H9 (cell line): ENCODE results near the gene C9orf43. TPM values are rescaled to one million over a fixed set of nuclear protein-coding genes. Genes with fewer than 3 reads are reported as not detected.

ENCODE experiments used
- DNase-seq: peaks from one replicate; pipeline ENCODE4 v3.0.0-alpha.2; 2017
- H2AFZ ChIP-seq: one replicate; pipeline ENCODE4 v1.6.1; 2013; ENCODE audit warnings: mild to moderate bottlenecking, low read length, control low read depth, moderate library complexity
- H2AK5ac ChIP-seq: 2 replicates; pipeline ENCODE4 v1.6.1; 2013; ENCODE audit warnings: low read length, control low read depth, mixed read lengths; ENCODE audit not compliant: insufficient read length
- H2BK120ac ChIP-seq: one replicate; pipeline ENCODE4 v1.6.1; 2013; ENCODE audit warnings: low read depth, mild to moderate bottlenecking, low read length, control low read depth, inconsistent platforms; ENCODE audit not compliant: poor library complexity, severe bottlenecking
- H2BK12ac ChIP-seq: 2 replicates; pipeline ENCODE4 v1.6.1; 2013; ENCODE audit warnings: low read length, control low read depth, mixed read lengths, low read depth; ENCODE audit not compliant: insufficient read length
- H2BK15ac ChIP-seq: 2 replicates; pipeline ENCODE4 v1.6.1; 2013; ENCODE audit warnings: low read depth, low read length, control low read depth
- H2BK20ac ChIP-seq: one replicate; pipeline ENCODE4 v1.6.1; 2013; ENCODE audit warnings: low read depth, mild to moderate bottlenecking, low read length, control low read depth, inconsistent platforms; ENCODE audit not compliant: poor library complexity, severe bottlenecking
- H2BK5ac ChIP-seq: 2 replicates; pipeline ENCODE4 v1.6.1; 2013; ENCODE audit warnings: low read length, control low read depth, mixed read lengths; ENCODE audit not compliant: insufficient read length
- H3K14ac ChIP-seq: 2 replicates; pipeline ENCODE4 v1.6.1; 2013; ENCODE audit warnings: low read length, control low read depth; ENCODE audit not compliant: insufficient read depth
- H3K18ac ChIP-seq: 2 replicates; pipeline ENCODE4 v1.6.1; 2013; ENCODE audit warnings: low read depth, mild to moderate bottlenecking, mixed read lengths, low read length, control low read depth; ENCODE audit not compliant: insufficient read length
- H3K23ac ChIP-seq: 2 replicates; pipeline ENCODE4 v1.6.1; 2013; ENCODE audit warnings: low read length, control low read depth, mixed read lengths, low read depth; ENCODE audit not compliant: insufficient read length
- H3K23me2 ChIP-seq: 2 replicates; pipeline ENCODE4 v1.6.1; 2013; ENCODE audit warnings: low read depth, mild to moderate bottlenecking, mixed read lengths, low read length, control low read depth; ENCODE audit not compliant: insufficient read length, poor library complexity, severe bottlenecking
- H3K27ac ChIP-seq: 2 replicates; pipeline ENCODE4 v1.5.1; 2013; ENCODE audit warnings: low read length, control low read depth, mixed read lengths, low read depth; ENCODE audit not compliant: insufficient read length
- H3K27me3 ChIP-seq: 2 replicates; pipeline ENCODE4 v1.6.1; 2013; ENCODE audit warnings: low read length, control low read depth, inconsistent platforms; ENCODE audit not compliant: insufficient read depth
- H3K4ac ChIP-seq: 2 replicates; pipeline ENCODE4 v1.6.1; 2013; ENCODE audit warnings: low read depth, mild to moderate bottlenecking, control low read depth, inconsistent platforms, low read length, moderate library complexity
- H3K4me1 ChIP-seq: 2 replicates; pipeline ENCODE4 v1.6.1; 2013; ENCODE audit warnings: low read length, control low read depth, inconsistent platforms; ENCODE audit not compliant: insufficient read depth
- H3K4me2 ChIP-seq: 2 replicates; pipeline ENCODE4 v1.6.1; 2013; ENCODE audit warnings: low read length, control low read depth, mixed read lengths; ENCODE audit not compliant: insufficient read length, insufficient read depth
- H3K56ac ChIP-seq: 2 replicates; pipeline ENCODE4 v1.6.1; 2013; ENCODE audit warnings: low read depth, mild to moderate bottlenecking, mixed read lengths, low read length, control low read depth; ENCODE audit not compliant: insufficient read length
- H3K79me1 ChIP-seq: 2 replicates; pipeline ENCODE4 v1.6.1; 2013; ENCODE audit warnings: low read depth, mild to moderate bottlenecking, moderate library complexity, low read length, control low read depth, inconsistent platforms; ENCODE audit not compliant: insufficient read depth, poor library complexity, severe bottlenecking
- H3K79me2 ChIP-seq: 2 replicates; pipeline ENCODE4 v1.6.1; 2013; ENCODE audit warnings: low read length, control low read depth, inconsistent platforms; ENCODE audit not compliant: insufficient read depth
- H3K9ac ChIP-seq: 2 replicates; pipeline ENCODE4 v1.6.1; 2013; ENCODE audit warnings: low read length, control low read depth, mixed read lengths; ENCODE audit not compliant: insufficient read length; ENCODE audit errors: extremely low read depth
- H3K9me3 ChIP-seq: one replicate; pipeline ENCODE4 v1.6.1; 2013; ENCODE audit warnings: low read depth, low read length, inconsistent platforms; ENCODE audit not compliant: control insufficient read depth
- H3T11ph ChIP-seq: one replicate; pipeline ENCODE4 v1.6.1; 2013; ENCODE audit warnings: mild to moderate bottlenecking, low read length, control low read depth, inconsistent platforms
- H4K20me1 ChIP-seq: one replicate; pipeline ENCODE4 v1.6.1; 2013; ENCODE audit not compliant: control insufficient read depth, insufficient read length, insufficient read depth
- H4K5ac ChIP-seq: 2 replicates; pipeline ENCODE4 v1.6.1; 2013; ENCODE audit warnings: low read depth, mild to moderate bottlenecking, mixed read lengths, low read length, control low read depth; ENCODE audit not compliant: insufficient read length
- H4K8ac ChIP-seq: replicated peaks from 2 replicates; pipeline ENCODE4 v1.6.1; 2013; ENCODE audit warnings: low read length, control low read depth, mixed read lengths, low read depth; ENCODE audit not compliant: insufficient read length
- H4K91ac ChIP-seq: 2 replicates; pipeline ENCODE4 v1.6.1; 2013; ENCODE audit warnings: low read depth, mild to moderate bottlenecking, moderate library complexity, mixed read lengths, low read length, control low read depth; ENCODE audit not compliant: insufficient read length
- H3K27ac Mint-ChIP-seq, 3 experiments: 2 replicates in 2 of 3; 3 replicates in 1 of 3; pipeline ENCODE4 v1.8.0; 2020 to 2021; ENCODE audit warnings: mixed read lengths in 3 of 3, mild to moderate bottlenecking in 1 of 3, moderate library complexity in 1 of 3
- H3K27me3 Mint-ChIP-seq: 2 replicates; pipeline ENCODE4 v1.8.0; 2021; ENCODE audit warnings: low read depth, mild to moderate bottlenecking, moderate library complexity, mixed read lengths
- H3K36me3 Mint-ChIP-seq, 3 experiments: 2 replicates in 2 of 3; 3 replicates in 1 of 3; pipeline ENCODE4 v1.8.0; 2020 to 2021; ENCODE audit warnings: low read depth in 3 of 3, mixed read lengths in 3 of 3; ENCODE audit not compliant: insufficient read depth in 1 of 3
- H3K4me1 Mint-ChIP-seq, 2 experiments: 2 replicates each; pipeline ENCODE4 v1.8.0; 2020; ENCODE audit warnings: mixed read lengths in 2 of 2
- H3K4me3 Mint-ChIP-seq, 2 experiments: 2 replicates in 1 of 2; 3 replicates in 1 of 2; pipeline ENCODE4 v1.8.0; 2020 to 2021; ENCODE audit warnings: mild to moderate bottlenecking in 2 of 2, mixed read lengths in 2 of 2, moderate library complexity in 1 of 2
- H3K9me3 Mint-ChIP-seq, 2 experiments: 2 replicates in 1 of 2; 3 replicates in 1 of 2; pipeline ENCODE4 v1.8.0; 2020; ENCODE audit warnings: mild to moderate bottlenecking in 2 of 2, mixed read lengths in 2 of 2, moderate library complexity in 1 of 2
- WGBS: extraction: QIAGEN DNeasy Blood & Tissue Kit; methylation state at CpG from one replicate; pipeline ENCODE4 v1.1.7; 2013; ENCODE audit warnings: missing lambda C conversion rate, low lambda C conversion rate, mixed read lengths; ENCODE audit not compliant: insufficient read length; ENCODE audit errors: extremely low coverage; 5-methylcytosine and 5-hydroxymethylcytosine counted together
- total RNA-seq: library from RNA; stranded (reverse); gene quantifications from 2 replicates; pipeline ENCODE4 v1.2.1, GENCODE V29; 2021
- TF ChIP-seq, protein P1 (sequence below): fragments of 200-600 bp; sonication (generic); conservative IDR thresholded peaks from 3 replicates; pipeline ENCODE4 v1.8.0; 2021; ENCODE audit warnings: antibody characterized with exemption, mild to moderate bottlenecking

C9orf43 gene
- total RNA-seq, 1 experiment from 2014 or later = 0.57 TPM

DNA sequence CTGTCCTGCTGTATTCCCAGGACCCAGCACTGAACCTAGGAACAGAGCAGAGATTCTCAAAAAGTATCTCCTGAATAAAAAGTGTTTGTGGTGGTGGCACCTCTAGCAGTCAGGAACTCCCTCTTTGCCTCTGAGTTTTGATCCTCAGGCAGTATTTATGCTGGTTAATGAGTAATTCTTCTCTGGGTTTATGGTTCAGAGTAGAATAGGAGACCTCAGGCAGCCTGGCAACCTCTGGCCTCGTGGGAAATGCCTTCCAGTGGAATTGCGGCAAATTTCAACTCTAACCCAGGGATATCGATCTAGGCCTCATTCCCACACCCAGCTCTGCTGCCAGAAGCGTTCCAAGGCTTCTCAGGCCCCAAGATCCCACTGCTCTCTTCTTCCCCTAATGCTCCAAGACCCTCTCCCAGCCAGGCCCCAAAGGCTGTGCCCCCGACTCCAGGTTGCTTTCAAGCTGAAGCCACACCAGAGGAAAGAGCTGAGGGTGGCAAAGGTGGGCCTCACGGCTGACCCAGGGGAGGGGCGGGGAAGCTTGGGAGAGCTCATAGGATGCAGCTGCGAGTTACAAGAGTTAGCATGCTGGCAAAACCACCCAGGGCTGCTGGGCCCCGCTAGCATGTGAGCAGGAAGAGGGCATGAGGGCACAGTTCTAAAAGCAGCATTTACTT is 22.9 kb upstream of the C9orf43 start:
- Histone ChIP-seq H3K18ac (no peak overlapping the region), H4K8ac (no peak overlapping the region), H3K4me2 (no peak overlapping the region), H3K9me3 (no peaks in the 10 kb centered on the region), H3K79me1 (no peaks in the 10 kb centered on the region), H4K20me1 (no peaks in the 10 kb centered on the region), H4K5ac (no peak overlapping the region), H2BK20ac (no peak overlapping the region), H3K27me3 (no peaks in the 10 kb centered on the region), H3K14ac (no peak overlapping the region), H3K79me2 (no peaks in the 10 kb centered on the region), H2BK120ac (no peak overlapping the region), H3K4me1 (no peaks in the 10 kb centered on the region), H3K23me2 (no peaks in the 10 kb centered on the region), H3T11ph (no peak overlapping the region), H2AK5ac (no peak overlapping the region), H4K91ac (no peak overlapping the region), H3K27ac (no peak overlapping the region), H2BK5ac (no peak overlapping the region), H3K4ac (no peak overlapping the region), H2BK15ac (no peak overlapping the region), H3K9ac (no peak overlapping the region), H2BK12ac (no peak overlapping the region), H2AFZ (no peak overlapping the region), H3K56ac (no peak overlapping the region), H3K23ac (no peak overlapping the region)
- Mint-ChIP-seq H3K4me1 (no peaks in the 10 kb centered on the region), H3K27ac (peak overlapping the region in 1 of 3 experiments; percentile 68; a peak in 1 of 7 replicates), H3K27me3 (no peaks in the 10 kb centered on the region), H3K4me3 (no peak overlapping the region), H3K36me3 (peaks cover 3 to 39% (median 31%) of the 10 kb centered on the region in 3 experiments; a peak in 5 of 7 replicates), H3K9me3 (no peaks in the 10 kb centered on the region)
- no CpG with 5 or more reads among the region's 9 CpGs for WGBS
- DNase-seq = no peak
- TF ChIP-seq, protein P1, sequence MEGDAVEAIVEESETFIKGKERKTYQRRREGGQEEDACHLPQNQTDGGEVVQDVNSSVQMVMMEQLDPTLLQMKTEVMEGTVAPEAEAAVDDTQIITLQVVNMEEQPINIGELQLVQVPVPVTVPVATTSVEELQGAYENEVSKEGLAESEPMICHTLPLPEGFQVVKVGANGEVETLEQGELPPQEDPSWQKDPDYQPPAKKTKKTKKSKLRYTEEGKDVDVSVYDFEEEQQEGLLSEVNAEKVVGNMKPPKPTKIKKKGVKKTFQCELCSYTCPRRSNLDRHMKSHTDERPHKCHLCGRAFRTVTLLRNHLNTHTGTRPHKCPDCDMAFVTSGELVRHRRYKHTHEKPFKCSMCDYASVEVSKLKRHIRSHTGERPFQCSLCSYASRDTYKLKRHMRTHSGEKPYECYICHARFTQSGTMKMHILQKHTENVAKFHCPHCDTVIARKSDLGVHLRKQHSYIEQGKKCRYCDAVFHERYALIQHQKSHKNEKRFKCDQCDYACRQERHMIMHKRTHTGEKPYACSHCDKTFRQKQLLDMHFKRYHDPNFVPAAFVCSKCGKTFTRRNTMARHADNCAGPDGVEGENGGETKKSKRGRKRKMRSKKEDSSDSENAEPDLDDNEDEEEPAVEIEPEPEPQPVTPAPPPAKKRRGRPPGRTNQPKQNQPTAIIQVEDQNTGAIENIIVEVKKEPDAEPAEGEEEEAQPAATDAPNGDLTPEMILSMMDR = no peak
